ENCODE measurements around the gene PDE4B. TPM values are rescaled to one million over a fixed set of nuclear protein-coding genes. Genes with fewer than 3 reads are reported as not detected.

The PDE4B gene
- total RNA-seq, 1 donor from 2014 or later, result 3.8 TPM

GRCh38 chr1:66276218-66276617, 483.5 kb downstream of the PDE4B start:
- no peak for TF ChIP-seq CTCF (conservative IDR thresholded peaks at IDR 0.05; ENCODE audit: low read depth, low read length)
- DNase-seq (ENCODE audit: low read depth), result no peak
- no peak overlapping the region for H3K4me3 ChIP-seq (ENCODE audit: low read depth, low read length)

GRCh38 chr1:66278260-66279021, 485.7 kb downstream of the PDE4B start:
- DNase-seq (ENCODE audit: low read depth), result no peak
- H3K4me3 ChIP-seq (ENCODE audit: low read depth, low read length), result no peak overlapping the region
- no peak for TF ChIP-seq CTCF (conservative IDR thresholded peaks at IDR 0.05; ENCODE audit: low read depth, low read length)

GRCh38 chr1:66281808-66282207, 489.1 kb downstream of the PDE4B start:
- H3K4me3 ChIP-seq (ENCODE audit: low read depth, low read length), result no peak overlapping the region
- no peak for DNase-seq (ENCODE audit: low read depth)
- TF ChIP-seq CTCF (conservative IDR thresholded peaks at IDR 0.05; ENCODE audit: low read depth, low read length), result no peak

GRCh38 chr1:66282343-66282852, 489.7 kb downstream of the PDE4B start:
- TF ChIP-seq CTCF (conservative IDR thresholded peaks at IDR 0.05; ENCODE audit: low read depth, low read length), result peak; percentile 41
- no peak overlapping the region for H3K4me3 ChIP-seq (ENCODE audit: low read depth, low read length)
- DNase-seq (ENCODE audit: low read depth), result no peak

- no peak for TF ChIP-seq CTCF (conservative IDR thresholded peaks at IDR 0.05; ENCODE audit: low read depth, low read length)
- DNase-seq (ENCODE audit: low read depth), result no peak
- no peak overlapping the region for H3K4me3 ChIP-seq (ENCODE audit: low read depth, low read length)
Measured at GRCh38 chr1:66282891-66283621, 490.4 kb downstream of the PDE4B start.

- no peak for DNase-seq (ENCODE audit: low read depth)
- H3K4me3 ChIP-seq (ENCODE audit: low read depth, low read length), result no peak overlapping the region
- no peak for TF ChIP-seq CTCF (conservative IDR thresholded peaks at IDR 0.05; ENCODE audit: low read depth, low read length)
Measured at GRCh38 chr1:66283622-66284041, 490.9 kb downstream of the PDE4B start.

All from epithelial cell of proximal tubule (primary cell).